ENCODE data around the gene PLA2G7.

DNA sequence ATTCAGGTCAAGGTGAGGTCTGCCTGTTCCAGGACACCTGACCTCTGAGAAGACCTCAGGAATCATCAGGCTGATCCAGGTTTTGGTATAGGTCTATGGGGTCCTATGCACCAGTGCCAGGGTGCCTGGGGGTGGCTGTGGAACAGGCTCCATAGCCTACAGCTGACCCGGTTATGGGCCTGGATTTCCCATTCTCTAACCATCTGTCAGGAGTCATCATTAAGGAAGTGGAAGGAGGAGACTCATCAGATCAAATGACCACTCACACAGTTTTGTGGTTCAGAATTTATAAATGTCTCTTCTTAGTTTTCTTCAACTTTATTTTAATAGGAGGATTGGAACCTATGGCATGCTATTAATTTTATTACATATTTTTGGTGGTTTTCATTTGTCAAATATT, 14.8 kb downstream of the PLA2G7 start:
- TF ChIP-seq POLR2AphosphoS5 (IDR thresholded peaks at IDR 0.05) (no peak), POLR2A (IDR thresholded peaks at IDR 0.05) (no peak)
- TF ChIP-seq, protein P1, sequence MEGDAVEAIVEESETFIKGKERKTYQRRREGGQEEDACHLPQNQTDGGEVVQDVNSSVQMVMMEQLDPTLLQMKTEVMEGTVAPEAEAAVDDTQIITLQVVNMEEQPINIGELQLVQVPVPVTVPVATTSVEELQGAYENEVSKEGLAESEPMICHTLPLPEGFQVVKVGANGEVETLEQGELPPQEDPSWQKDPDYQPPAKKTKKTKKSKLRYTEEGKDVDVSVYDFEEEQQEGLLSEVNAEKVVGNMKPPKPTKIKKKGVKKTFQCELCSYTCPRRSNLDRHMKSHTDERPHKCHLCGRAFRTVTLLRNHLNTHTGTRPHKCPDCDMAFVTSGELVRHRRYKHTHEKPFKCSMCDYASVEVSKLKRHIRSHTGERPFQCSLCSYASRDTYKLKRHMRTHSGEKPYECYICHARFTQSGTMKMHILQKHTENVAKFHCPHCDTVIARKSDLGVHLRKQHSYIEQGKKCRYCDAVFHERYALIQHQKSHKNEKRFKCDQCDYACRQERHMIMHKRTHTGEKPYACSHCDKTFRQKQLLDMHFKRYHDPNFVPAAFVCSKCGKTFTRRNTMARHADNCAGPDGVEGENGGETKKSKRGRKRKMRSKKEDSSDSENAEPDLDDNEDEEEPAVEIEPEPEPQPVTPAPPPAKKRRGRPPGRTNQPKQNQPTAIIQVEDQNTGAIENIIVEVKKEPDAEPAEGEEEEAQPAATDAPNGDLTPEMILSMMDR (IDR thresholded peaks at IDR 0.05): no peak
